ENCODE data around the gene XCL1.
"Not testable (repeated sequence)": the region's sequence is repeated elsewhere in the genome, so short reads cannot be mapped to it uniquely, and the experiment has no call there.

Gene XCL1

DNA sequence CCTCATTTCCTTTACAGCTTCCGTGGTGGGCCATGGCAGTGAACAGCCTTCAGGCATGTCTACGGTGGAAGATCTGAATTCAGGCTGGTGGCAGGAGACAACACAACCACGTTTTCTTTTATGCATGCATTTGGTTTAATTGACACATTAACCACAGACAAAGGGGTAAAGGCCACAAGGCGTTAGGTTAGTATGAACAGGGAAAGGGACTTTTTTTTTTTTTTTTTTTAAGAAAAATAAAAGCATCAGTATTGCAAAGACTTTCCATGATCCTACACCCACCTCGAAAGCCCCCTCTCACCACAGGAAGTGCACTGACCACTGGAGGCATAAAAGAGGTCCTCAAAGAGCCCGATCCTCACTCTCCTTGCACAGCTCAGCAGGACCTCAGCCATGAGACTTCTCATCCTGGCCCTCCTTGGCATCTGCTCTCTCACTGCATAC lies at the start of gene XCL1:
Gene XCL1, plus strand, starts transcription at position 361 of the 444 bp plus-strand sequence. Its CDS starts 33 bp downstream, at position 394.
- not testable (repeated sequence) for DNase-seq

DNA sequence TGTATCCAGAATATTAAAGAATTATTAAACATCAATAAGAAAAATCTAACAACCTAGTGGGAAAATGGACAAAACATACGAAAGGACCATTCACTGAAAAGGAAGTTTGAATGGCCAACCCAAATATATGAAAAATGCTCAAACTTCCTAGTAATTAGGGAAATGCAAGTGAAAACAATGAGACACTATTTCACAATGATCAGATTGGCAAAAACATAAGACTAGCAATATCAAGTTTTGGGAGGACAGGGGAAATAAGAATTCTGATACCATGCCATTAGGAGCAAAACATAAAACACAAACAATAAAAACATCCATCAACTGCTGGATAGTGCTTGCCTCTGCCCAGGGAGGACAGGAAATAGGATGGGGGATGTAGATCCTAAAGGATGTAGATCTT lies 46.9 kb upstream of the XCL1 start:
- no peak for DNase-seq

GRCh38 chr1:168531615-168532345 lies 44.6 kb upstream of the XCL1 start:
- DNase-seq, result no peak

- no peak for DNase-seq
Observed at GRCh38 chr1:168535536-168535935, 40.9 kb upstream of the XCL1 start.

DNA sequence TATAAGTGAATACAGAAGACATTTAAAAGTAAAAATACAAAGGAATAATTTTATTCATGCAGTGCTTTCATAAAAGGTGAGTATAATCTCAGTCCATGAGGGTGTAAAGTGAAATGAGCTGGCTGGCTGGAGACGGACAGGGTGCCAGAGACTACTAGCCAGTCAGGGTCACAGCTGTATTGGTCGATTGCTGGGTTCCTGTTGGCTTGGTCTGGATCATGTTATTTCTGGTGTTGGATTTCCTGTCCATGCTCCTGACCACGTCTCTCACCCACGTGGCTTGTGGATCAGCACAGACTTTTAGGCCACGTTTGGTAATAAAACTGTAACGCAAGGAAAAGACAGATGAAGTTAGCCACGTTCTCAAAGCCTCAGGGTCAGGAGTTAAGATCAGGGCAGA lies 35.6 kb upstream of the XCL1 start:
- DNase-seq, result not testable (repeated sequence)

DNA sequence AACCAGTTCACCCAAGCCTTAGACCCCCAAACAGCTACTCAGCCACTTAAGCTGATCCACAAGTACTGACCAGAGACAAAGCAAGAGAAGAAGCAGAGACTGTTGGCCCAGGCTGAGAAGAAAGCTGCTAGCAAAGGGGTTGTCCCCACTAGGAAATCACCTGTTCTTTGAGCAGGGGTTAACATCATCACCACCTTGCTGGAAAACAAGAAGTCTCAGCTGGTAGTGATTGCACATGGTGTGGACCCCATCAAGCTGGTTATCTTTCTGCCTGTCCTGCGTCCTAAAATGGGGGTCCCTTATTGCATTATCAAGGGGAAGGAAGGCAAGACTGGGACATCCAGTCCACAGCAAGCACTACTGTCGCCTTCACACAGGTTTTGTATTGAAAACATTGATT lies 33.4 kb upstream of the XCL1 start:
- DNase-seq, result not testable (repeated sequence)

DNA sequence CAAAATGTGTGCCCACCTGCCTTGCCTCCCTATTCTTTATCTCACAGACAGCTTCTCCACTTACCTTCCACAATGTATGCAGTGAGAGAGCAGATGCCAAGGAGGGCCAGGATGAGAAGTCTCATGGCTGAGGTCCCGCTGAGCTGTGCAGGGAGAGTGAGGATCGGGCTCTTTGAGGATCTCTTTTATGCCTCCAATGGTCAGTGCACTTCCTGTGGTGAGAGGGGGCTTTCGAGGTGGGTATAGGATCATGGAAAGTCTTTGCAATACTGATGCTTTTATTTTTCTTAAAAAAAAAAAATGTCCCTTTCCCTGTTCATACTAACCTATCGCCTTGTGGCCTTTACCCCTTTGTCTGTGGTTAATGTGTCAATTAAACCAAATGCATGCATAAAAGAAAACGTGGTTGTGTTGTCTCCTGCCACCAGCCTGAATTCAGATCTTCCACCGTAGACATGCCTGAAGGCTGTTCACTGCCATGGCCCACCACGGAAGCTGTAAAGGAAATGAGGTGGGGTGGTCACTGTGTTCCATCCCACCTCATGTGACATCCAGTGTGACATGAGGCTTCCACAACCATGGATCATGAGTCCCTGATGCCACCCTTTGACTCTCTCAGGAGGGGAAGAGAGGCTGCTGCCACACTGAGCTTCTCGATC lies 32.4 kb upstream of the XCL1 start, which contains the start of gene XCL2:
Gene XCL2, minus strand, starts transcription at position 158 of the 659 bp plus-strand sequence. Its CDS starts 33 bp downstream, at position 125.
- not testable (repeated sequence) for DNase-seq

DNA sequence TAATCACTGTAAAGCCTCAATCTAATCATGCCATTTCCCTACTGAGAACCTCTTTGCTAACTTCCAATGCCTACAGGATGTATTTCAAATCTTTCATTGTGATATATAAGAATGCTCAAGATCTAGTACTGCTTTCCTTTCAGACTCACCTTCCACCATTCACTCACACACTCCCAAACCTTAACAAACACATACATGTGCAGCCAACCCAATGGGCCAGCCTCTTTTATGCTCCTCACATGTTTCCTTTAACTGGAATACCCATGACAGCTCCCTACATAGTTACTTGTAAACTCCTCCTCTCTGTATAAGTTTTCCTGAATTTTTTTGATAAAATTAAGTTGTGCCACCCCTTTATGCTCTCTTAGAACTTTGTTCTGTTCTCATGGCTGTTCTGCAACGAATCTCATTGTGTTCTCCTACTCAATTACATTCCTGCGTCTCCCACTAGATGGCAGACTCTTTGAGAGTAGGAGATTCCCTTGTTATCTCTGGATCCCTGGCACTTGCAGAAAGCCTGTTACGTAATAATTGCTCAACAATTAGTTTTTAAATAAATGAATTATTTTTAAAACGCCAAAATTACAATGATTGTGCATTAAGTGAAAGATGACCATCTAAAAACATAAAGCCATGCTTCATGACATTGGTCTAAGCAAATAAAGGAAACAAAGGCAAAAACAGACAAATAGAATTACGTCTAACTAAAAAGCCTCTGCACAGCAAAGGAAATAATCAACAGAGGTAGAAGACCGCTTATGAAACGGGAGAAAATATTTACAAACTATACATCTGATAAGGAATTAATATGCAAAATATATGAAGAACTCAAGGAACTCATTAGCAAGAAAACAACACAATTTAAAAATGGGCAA lies 30.5 kb upstream of the XCL1 start:
- peak; percentile 20 for DNase-seq

- DNase-seq, result not testable (repeated sequence)
Observed at GRCh38 chr1:168546553-168546895, 29.9 kb upstream of the XCL1 start.

GRCh38 chr1:168550971-168551370 lies 25.4 kb upstream of the XCL1 start:
- DNase-seq, result no peak

- no peak for DNase-seq
Observed at GRCh38 chr1:168551688-168552087, 24.7 kb upstream of the XCL1 start.

- DNase-seq, result no peak
Observed at GRCh38 chr1:168552961-168553360, 23.4 kb upstream of the XCL1 start.

DNA sequence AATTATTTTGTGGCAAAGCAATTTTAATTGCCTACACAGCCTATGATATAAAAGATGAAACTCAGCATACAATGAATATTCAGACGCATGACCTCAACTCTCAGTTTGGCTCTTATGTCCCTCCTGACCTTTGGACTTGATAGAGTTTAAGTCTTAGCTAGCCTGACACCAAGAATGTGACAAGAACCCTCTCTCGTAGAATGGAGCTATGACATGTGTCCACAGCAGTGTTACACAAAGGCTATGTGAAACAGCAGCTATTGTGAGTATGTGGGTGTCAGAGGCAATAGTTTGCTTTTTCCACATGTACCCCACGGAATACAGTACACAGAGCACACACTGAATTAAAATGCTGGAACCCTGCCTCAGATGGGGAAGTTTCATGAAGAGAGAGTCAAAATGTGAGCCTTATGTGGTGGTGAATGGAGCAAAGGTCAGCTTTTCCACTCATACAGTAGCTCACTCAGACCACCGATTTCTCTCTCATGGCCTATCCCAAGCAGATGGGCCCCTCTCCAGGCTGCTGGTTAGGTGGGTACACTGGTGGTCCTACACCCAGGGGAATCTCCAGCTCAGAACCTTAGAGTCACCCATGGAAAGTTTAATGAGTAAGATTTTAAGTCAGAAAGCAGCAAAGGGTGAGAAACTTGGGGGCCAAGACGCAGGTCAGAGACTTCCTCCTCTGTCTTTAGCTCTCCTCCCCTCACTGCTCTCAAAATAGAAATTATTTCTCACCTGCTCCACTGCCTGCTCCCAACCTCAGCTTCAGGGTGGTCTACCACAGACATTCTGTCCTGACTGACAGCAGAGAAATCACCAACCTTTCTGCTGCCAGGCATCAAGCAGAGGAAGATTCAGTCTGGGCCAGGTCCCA lies 22.5 kb upstream of the XCL1 start:
- DNase-seq, result no peak

- DNase-seq, result no peak
Observed at GRCh38 chr1:168554603-168555483, 21.6 kb upstream of the XCL1 start.

- DNase-seq, result no peak
Observed at GRCh38 chr1:168555508-168556046, 20.8 kb upstream of the XCL1 start.

DNA sequence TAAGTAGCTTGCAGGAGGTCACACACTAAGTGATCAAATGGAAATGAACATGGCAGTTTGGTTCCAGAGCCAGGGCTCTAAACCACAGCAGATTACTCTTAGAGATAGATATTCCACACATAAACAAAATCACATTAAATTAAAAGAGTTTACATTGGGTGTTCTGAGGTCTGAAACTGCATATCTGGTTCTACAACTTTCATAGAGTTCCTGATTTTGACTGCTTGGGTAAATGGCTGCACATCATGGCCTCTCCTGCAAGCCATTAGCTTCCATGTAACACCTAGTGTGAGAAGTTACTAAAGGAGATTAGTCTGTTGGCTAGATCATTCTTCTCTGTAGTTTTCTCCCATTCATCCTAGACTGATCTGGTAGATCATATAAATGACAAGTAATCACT lies 19.8 kb upstream of the XCL1 start:
- no peak for DNase-seq

DNA sequence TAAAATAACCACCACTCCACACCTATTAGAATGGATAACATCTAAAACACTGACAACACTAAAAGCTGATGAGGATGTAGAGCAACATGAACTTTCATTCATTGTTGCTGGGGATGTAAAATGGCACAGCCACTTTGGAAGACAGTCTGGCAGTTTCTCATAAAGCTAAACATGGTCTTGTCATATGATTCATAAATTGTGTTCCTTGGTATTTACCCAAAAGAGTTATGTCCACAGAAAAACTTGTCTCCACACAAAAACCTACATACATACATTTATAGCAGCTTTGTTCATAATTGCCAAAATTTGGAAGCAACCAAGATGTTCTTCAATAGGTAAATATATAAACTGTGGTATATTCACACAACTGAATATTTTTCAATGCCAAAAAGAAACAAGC lies 16.0 kb upstream of the XCL1 start:
- no peak for DNase-seq

- no peak for DNase-seq
Observed at GRCh38 chr1:168561989-168562388, 14.4 kb upstream of the XCL1 start.

- no peak for DNase-seq
Observed at GRCh38 chr1:168565825-168566224, 10.6 kb upstream of the XCL1 start.

DNA sequence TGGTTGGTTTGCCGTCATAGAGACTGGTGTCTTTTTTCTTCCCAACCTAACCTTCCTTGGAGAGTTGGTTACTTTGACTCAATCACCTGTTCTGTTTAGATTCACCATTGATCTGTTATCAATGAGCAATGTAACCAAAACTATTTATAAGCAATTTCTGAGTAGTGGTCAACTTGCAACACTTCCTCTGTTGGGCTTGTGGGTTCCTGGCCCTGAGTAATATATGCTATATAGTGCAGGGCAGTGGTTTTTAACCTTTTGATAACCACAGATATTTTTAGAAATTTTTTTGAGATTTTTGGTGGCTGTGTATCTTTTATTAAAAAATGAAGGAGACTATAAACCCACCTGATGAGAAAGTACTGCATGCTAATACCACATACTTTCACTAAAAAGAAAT lies 9.4 kb upstream of the XCL1 start:
- DNase-seq, result no peak

- DNase-seq, result no peak
Observed at GRCh38 chr1:168567568-168567967, 8.8 kb upstream of the XCL1 start.
